ENCODE results near the gene TAF5L. TPM values are rescaled to one million over a fixed set of nuclear protein-coding genes. Genes with fewer than 3 reads are reported as not detected.

TAF5L gene
- total and polyA plus RNA-seq, 2 of the 4 experiments (the other 2 are of a cell fraction) = 17.9 to 18.6 TPM

DNA sequence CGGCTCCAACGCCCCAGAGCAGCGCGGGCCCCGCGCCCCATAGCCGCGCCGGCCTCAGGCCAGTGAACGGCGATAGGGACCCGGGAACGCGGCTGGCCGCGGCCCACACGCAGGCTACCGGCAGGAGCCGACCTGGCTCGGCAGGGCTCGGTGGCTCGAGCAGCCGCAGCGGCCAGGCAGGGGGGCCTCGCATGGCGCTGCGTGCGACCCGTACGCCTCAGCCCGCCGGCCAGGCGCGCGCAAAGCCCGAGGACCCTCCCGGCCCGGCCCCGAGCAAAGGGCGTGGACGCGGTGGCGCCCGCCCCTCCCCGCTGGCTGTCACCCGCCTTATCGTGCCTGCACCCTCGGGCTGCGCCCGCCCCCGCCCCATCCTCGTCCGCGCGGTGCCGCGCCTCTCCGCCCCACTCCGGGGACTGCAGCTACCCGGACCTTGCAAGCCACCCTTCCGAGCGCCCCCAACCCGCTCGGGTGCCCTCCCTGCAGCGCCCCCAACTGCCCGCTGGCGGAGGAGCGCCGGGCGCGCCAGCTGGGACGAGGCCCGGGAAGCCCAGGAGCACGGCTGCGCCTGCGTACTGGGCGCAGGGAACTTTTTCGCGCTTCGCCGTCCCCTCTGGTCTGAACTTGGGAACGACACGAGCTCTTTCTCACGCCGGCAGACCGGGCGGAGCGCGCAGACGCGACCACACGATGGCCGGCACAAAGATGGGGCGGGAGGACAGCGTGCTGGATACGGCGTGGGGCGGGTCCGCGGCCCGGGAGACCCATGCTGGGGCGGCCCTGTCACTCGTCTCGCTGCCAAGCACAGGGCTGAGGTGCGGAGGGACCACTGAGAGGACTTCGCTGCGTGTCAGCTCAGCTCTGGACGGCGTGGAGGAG is 67.2 kb downstream of the TAF5L start, which contains the start of gene ABCB10:
Gene ABCB10, minus strand, starts transcription at position 248 of the 876 bp plus-strand sequence. Its CDS starts 55 bp downstream, at position 193.
- H3K56ac ChIP-seq (ENCODE audit: extremely low read depth, insufficient read depth, low read length) = peak within 1 kb of the TSS; percentile 61; the same call in 1 of the 2 replicates
- H3K9ac ChIP-seq (ENCODE audit: low read depth, low read length) = peak within 1 kb of the TSS; percentile 90
- H2BK5ac ChIP-seq (ENCODE audit: low read depth, low read length, poor library complexity, severe bottlenecking) = peak within 1 kb of the TSS; percentile 43
- H2AK5ac ChIP-seq (ENCODE audit: low read depth, low read length) = peak within 1 kb of the TSS; percentile 74; the same call in 1 of the 2 replicates
- peak within 1 kb of the TSS; percentile 89 for H3K4ac ChIP-seq (ENCODE audit: low read depth, low read length)
- peak within 1 kb of the TSS; percentile 65 for H3K27ac ChIP-seq (ENCODE audit: insufficient read depth, low read length)
- peak within 1 kb of the TSS; percentile 99 for H3K4me2 ChIP-seq (ENCODE audit: low read depth, low read length)
- intact Hi-C loops (cut with micrococcal nuclease) (loop anchor here (1.0 to 2.0 kb wide), 2 partner anchors 68 to 510 kb away; partner anchors contain the start of genes TAF5L and URB2), dilution Hi-C loops (cut with HindIII; ENCODE audit: low sequenced_read_pairs, unreplicated experiment) (no loop called here), in situ Hi-C loops (cut with MboI; ENCODE audit: low sequenced_read_pairs) (loop anchor here (5.0 kb wide), 1 partner anchor 69 kb away; the partner anchor contains the start of genes TAF5L and URB2)
- peak within 1 kb of the TSS; percentile 83; the same call in 1 of the 3 replicates for H2BK15ac ChIP-seq (ENCODE audit: low read depth, low read length)
- peak within 1 kb of the TSS; percentile 89 for H2AK9ac ChIP-seq (replicated peaks; ENCODE audit: low read depth, low read length, poor library complexity)
- peak within 1 kb of the TSS; percentile 49 for H4K5ac ChIP-seq (ENCODE audit: low read depth, low read length)
- POLR2A ChIA-PET (ENCODE audit: unreplicated experiment) = interaction anchor here (0.5 to 1.2 kb wide), 4 partner anchors 38 to 835 kb away, joined by 3 to 4 read pairs (median 3); no protein-coding TSS in a partner anchor
- DNase-seq (peak; percentile 96), ATAC-seq (ENCODE audit: low read depth) (peak; percentile 86)
- CTCF ChIA-PET = interaction anchor here (0.6 to 1.7 kb wide), 9 partner anchors 10 to 662 kb away, joined by 3 to 7 read pairs (median 4); partner anchors contain the start of genes TAF5L and URB2
- peaks cover 5% of the 10 kb centered on the region; the same call in 1 of the 2 replicates for H3K9me1 ChIP-seq (ENCODE audit: insufficient read depth, low read length)
- WGBS, 2 experiments (ENCODE audit: extremely low coverage in 2 of 2, insufficient read length in 1 of 2) = 1% methylated on average over 91 of the region's 109 CpGs; no CpG with 5 or more reads in 1 of the 2 experiments
- H4K20me1 ChIP-seq (ENCODE audit: insufficient read depth, low read length) = peaks cover 5% of the 10 kb centered on the region; the same call in 1 of the 2 replicates
- no peaks in the 10 kb centered on the region for H3K36me3 ChIP-seq (ENCODE audit: control insufficient read depth, insufficient read depth, low read length)
- peak within 1 kb of the TSS; percentile 75 for H2BK120ac ChIP-seq (ENCODE audit: low read depth, low read length)
- no peaks in the 10 kb centered on the region for H3K9me3 ChIP-seq (ENCODE audit: control insufficient read depth, insufficient read depth, low read length)
- peaks cover 13 to 34% of the 10 kb centered on the region in 2 experiments; a peak in 2 of 4 replicates for H3K79me1 ChIP-seq (ENCODE audit: low read depth in 1 of 2, low read length in 2 of 2)
- H4K8ac ChIP-seq (ENCODE audit: low read depth in 2 of 2, low read length in 2 of 2) = peak within 1 kb of the TSS; percentile 81 to 97
- H3K27me3 ChIP-seq (ENCODE audit: control insufficient read depth, insufficient read depth, low read length) = no peaks in the 10 kb centered on the region
- peak within 1 kb of the TSS; percentile 99 for H2AFZ ChIP-seq (replicated peaks; ENCODE audit: low read length, poor library complexity)
- H3K18ac ChIP-seq (ENCODE audit: low read depth, low read length) = peak within 1 kb of the TSS; percentile 21; the same call in 1 of the 2 replicates
- H4K91ac ChIP-seq (ENCODE audit: insufficient read depth, low read depth, low read length) = peak within 1 kb of the TSS; percentile 93
- H3K14ac ChIP-seq (replicated peaks; ENCODE audit: low read depth, low read length) = peak within 1 kb of the TSS; percentile 59
- no TSS peak for BruUV-seq (replicated peaks)
- H2BK20ac ChIP-seq (ENCODE audit: low read depth, low read length) = no peak within 1 kb of the TSS
- H3K4me1 ChIP-seq (ENCODE audit: control insufficient read depth, insufficient read depth, low read length) = peaks cover 11% of the 10 kb centered on the region
- H3K4me3 ChIP-seq (ENCODE audit: insufficient read depth, low read depth, low read length) = peak within 1 kb of the TSS; percentile 59
- H3K23ac ChIP-seq (ENCODE audit: low read depth, low read length) = peak within 1 kb of the TSS; percentile 80; the same call in 1 of the 2 replicates
- no peak for TF ChIP-seq POLR2A (IDR thresholded peaks at IDR 0.05; ENCODE audit: low read depth, low read length)
- no peak for TF ChIP-seq CEBPB (IDR thresholded peaks at IDR 0.05; ENCODE audit: low read depth, low read length)
- peak; percentile 92 for TF ChIP-seq MAZ (IDR thresholded peaks at IDR 0.05; ENCODE audit: borderline replicate concordance, low read depth, low read length)
- TF ChIP-seq NFE2L2 (IDR thresholded peaks at IDR 0.05; ENCODE audit: low read depth, low read length) = 0 out of 2 replicates have a peak, but pooled peaks have one; percentile 5
- TF ChIP-seq, protein P1, sequence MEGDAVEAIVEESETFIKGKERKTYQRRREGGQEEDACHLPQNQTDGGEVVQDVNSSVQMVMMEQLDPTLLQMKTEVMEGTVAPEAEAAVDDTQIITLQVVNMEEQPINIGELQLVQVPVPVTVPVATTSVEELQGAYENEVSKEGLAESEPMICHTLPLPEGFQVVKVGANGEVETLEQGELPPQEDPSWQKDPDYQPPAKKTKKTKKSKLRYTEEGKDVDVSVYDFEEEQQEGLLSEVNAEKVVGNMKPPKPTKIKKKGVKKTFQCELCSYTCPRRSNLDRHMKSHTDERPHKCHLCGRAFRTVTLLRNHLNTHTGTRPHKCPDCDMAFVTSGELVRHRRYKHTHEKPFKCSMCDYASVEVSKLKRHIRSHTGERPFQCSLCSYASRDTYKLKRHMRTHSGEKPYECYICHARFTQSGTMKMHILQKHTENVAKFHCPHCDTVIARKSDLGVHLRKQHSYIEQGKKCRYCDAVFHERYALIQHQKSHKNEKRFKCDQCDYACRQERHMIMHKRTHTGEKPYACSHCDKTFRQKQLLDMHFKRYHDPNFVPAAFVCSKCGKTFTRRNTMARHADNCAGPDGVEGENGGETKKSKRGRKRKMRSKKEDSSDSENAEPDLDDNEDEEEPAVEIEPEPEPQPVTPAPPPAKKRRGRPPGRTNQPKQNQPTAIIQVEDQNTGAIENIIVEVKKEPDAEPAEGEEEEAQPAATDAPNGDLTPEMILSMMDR (conservative IDR thresholded peaks at IDR 0.05; ENCODE audit: low read depth, low read length) = peak; percentile 86
- peak; percentile 38 for TF ChIP-seq RAD21 (IDR thresholded peaks at IDR 0.05; ENCODE audit: low read length)
- TF ChIP-seq, protein P2, sequence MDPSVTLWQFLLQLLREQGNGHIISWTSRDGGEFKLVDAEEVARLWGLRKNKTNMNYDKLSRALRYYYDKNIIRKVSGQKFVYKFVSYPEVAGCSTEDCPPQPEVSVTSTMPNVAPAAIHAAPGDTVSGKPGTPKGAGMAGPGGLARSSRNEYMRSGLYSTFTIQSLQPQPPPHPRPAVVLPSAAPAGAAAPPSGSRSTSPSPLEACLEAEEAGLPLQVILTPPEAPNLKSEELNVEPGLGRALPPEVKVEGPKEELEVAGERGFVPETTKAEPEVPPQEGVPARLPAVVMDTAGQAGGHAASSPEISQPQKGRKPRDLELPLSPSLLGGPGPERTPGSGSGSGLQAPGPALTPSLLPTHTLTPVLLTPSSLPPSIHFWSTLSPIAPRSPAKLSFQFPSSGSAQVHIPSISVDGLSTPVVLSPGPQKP (IDR thresholded peaks at IDR 0.05; ENCODE audit: borderline replicate concordance, low read depth, low read length) = no peak
- peak; percentile 66; the same call in 1 of the 2 replicates for TF ChIP-seq BHLHE40 (IDR thresholded peaks at IDR 0.05; ENCODE audit: low read depth, low read length)
- TF ChIP-seq FOS (IDR thresholded peaks at IDR 0.05; ENCODE audit: low read depth, low read length) = no peak
- TF ChIP-seq CHD1 (IDR thresholded peaks at IDR 0.05; ENCODE audit: low read depth, low read length) = no peak
- no peak; the same call in 1 of the 2 replicates for TF ChIP-seq SMC3 (IDR thresholded peaks at IDR 0.05; ENCODE audit: low read depth, low read length)
- TF ChIP-seq, protein P3, sequence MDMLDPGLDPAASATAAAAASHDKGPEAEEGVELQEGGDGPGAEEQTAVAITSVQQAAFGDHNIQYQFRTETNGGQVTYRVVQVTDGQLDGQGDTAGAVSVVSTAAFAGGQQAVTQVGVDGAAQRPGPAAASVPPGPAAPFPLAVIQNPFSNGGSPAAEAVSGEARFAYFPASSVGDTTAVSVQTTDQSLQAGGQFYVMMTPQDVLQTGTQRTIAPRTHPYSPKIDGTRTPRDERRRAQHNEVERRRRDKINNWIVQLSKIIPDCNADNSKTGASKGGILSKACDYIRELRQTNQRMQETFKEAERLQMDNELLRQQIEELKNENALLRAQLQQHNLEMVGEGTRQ (IDR thresholded peaks at IDR 0.05; ENCODE audit: low read depth, low read length) = no peak
